Measurements from ENCODE around the gene FAM120B. TPM values are rescaled to one million over a fixed set of nuclear protein-coding genes. Genes with fewer than 3 reads are reported as not detected.

Gene FAM120B
- total RNA-seq, 1 experiment from 2014 or later = 16.7 TPM

DNA sequence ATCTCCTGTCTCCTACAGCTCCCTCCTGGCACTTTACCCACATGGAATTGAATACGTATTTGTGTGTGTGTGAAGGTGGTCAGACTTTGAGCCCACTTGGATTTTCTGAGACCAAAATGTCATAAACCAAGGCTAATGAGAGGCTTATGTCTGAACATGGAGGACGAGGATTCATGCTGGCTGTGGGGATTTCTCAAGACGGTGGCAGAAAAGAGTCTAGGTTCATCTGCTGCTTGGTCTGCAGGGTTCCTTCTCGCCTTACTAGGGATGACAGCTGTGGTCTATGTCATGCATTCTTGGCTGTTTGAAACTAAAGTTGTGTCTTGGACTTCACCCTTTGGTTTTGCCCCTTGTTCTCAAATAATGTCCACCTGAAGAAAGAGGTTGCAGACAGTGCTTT lies 58.6 kb downstream of the FAM120B start:
- Histone ChIP-seq H2BK15ac (ENCODE audit: low read depth, low read length) (no peak overlapping the region), H2AK5ac (ENCODE audit: insufficient read length, low read length) (no peak overlapping the region), H2BK20ac (ENCODE audit: low read depth, low read length, poor library complexity, severe bottlenecking) (no peak overlapping the region), H3K79me1 (ENCODE audit: insufficient read depth, low read depth, low read length, poor library complexity, severe bottlenecking) (no peaks in the 10 kb centered on the region), H4K20me1 (ENCODE audit: control insufficient read depth, insufficient read depth, insufficient read length) (no peaks in the 10 kb centered on the region), H3K4ac (ENCODE audit: low read depth, low read length) (no peak overlapping the region), H3T11ph (ENCODE audit: low read length) (no peak overlapping the region), H3K79me2 (ENCODE audit: insufficient read depth, low read length) (no peaks in the 10 kb centered on the region), H3K9ac (ENCODE audit: extremely low read depth, insufficient read length, low read length) (no peak overlapping the region), H3K23ac (ENCODE audit: insufficient read length, low read depth, low read length) (no peak overlapping the region), H4K91ac (ENCODE audit: insufficient read length, low read depth, low read length) (no peak overlapping the region), H2AFZ (ENCODE audit: low read length) (no peak overlapping the region), H3K23me2 (ENCODE audit: insufficient read length, low read depth, low read length, poor library complexity, severe bottlenecking) (no peaks in the 10 kb centered on the region), H3K14ac (ENCODE audit: insufficient read depth, low read length) (no peak overlapping the region), H3K4me2 (ENCODE audit: insufficient read depth, insufficient read length, low read length) (no peak overlapping the region), H2BK12ac (ENCODE audit: insufficient read length, low read depth, low read length) (no peak overlapping the region), H3K9me3 (ENCODE audit: control insufficient read depth, low read depth, low read length) (no peaks in the 10 kb centered on the region), H2BK5ac (ENCODE audit: insufficient read length, low read length) (no peak overlapping the region), H4K5ac (ENCODE audit: insufficient read length, low read depth, low read length) (no peak overlapping the region), H3K56ac (ENCODE audit: insufficient read length, low read depth, low read length) (no peak overlapping the region), H3K18ac (ENCODE audit: insufficient read length, low read depth, low read length) (no peak overlapping the region), H3K27me3 (ENCODE audit: insufficient read depth, low read length) (no peaks in the 10 kb centered on the region), H4K8ac (replicated peaks; ENCODE audit: insufficient read length, low read depth, low read length) (no peak overlapping the region), H3K27ac (ENCODE audit: insufficient read length, low read depth, low read length) (no peak overlapping the region), H3K4me1 (ENCODE audit: insufficient read depth, low read length) (no peaks in the 10 kb centered on the region), H2BK120ac (ENCODE audit: low read depth, low read length, poor library complexity, severe bottlenecking) (no peak overlapping the region)
- TF ChIP-seq CTCF (conservative IDR thresholded peaks at IDR 0.05) = no peak
- peaks cover 0 to 4% (median 2%) of the 10 kb centered on the region in 3 experiments; a peak in 1 of 7 replicates for H3K36me3 Mint-ChIP-seq (ENCODE audit: insufficient read depth in 1 of 3, low read depth in 3 of 3)
- H3K4me3 Mint-ChIP-seq = no peak overlapping the region
- H3K4me1 Mint-ChIP-seq = peaks cover 2 to 13% of the 10 kb centered on the region in 2 experiments; a peak in 2 of 4 replicates
- no peak for DNase-seq
- H3K9me3 Mint-ChIP-seq = no peaks in the 10 kb centered on the region
- H3K27ac Mint-ChIP-seq = no peak overlapping the region
- no CpG with 5 or more reads among the region's 4 CpGs for WGBS (ENCODE audit: extremely low coverage, insufficient read length, low lambda C conversion rate)
- H3K27me3 Mint-ChIP-seq (ENCODE audit: low read depth) = no peaks in the 10 kb centered on the region

Measured in H9 (cell line).